Astrocyte (in vitro differentiated cells and primary cell): Measurements from ENCODE around the gene SNAP29.

Experiments used
- CTCF ChIP-seq: IDR thresholded peaks from 2 replicates; pipeline ENCODE4 v1.5.1; 2011; ENCODE audit warnings: low read depth, mild to moderate bottlenecking, inconsistent platforms, low read length, moderate library complexity; ENCODE audit not compliant: insufficient read depth
- EZH2 ChIP-seq: IDR thresholded peaks from 2 replicates; pipeline ENCODE4 v1.6.1; 2012; ENCODE audit warnings: mild to moderate bottlenecking, low read length, inconsistent platforms; ENCODE audit not compliant: insufficient read depth

GRCh38 chr22:20829491-20830134 is 29.2 kb upstream of the SNAP29 start:
- TF ChIP-seq CTCF (no peak), EZH2 (no peak)
